CD14-positive monocyte (primary cell): ENCODE results near the gene COL24A1. TPM values are rescaled to one million over a fixed set of nuclear protein-coding genes. Genes with fewer than 3 reads are reported as not detected.

Experiments
- DNase-seq, 3 donors: peaks; one replicate each; pipeline ENCODE4 v3.0.0-alpha.2; 2011 to 2022
- H2AFZ ChIP-seq: 2 replicates; pipeline ENCODE4 v1.6.0; 2012; ENCODE audit warnings: mild to moderate bottlenecking, low read depth, low read length, inconsistent platforms; ENCODE audit not compliant: insufficient read depth, poor library complexity, severe bottlenecking
- H3K27ac ChIP-seq, 2 donors: 1 replicate in 1 of 2; 2 replicates in 1 of 2; pipeline ENCODE4 v1.5.1; 2012 to 2013; ENCODE audit warnings: low read length in 2 of 2, control low read depth in 1 of 2, inconsistent platforms in 1 of 2, low read depth in 1 of 2, mild to moderate bottlenecking in 1 of 2
- H3K27me3 ChIP-seq, 2 donors: one replicate each; pipeline versions ENCODE4 v1.6.0 to v1.6.1; 2011 to 2013; ENCODE audit warnings: low read length in 2 of 2; ENCODE audit not compliant: control insufficient read depth in 2 of 2, insufficient read depth in 2 of 2
- H3K36me3 ChIP-seq, 2 donors: replicated peaks in 1 of 2; 1 replicate in 1 of 2; 2 replicates in 1 of 2; pipeline versions ENCODE4 v1.5.1 to v1.6.1; 2012 to 2013; ENCODE audit warnings: low read length in 2 of 2, control low read depth in 1 of 2, inconsistent platforms in 1 of 2, mild to moderate bottlenecking in 1 of 2; ENCODE audit not compliant: insufficient read depth in 2 of 2, control insufficient read depth in 1 of 2
- H3K4me1 ChIP-seq, 2 donors: 1 replicate in 1 of 2; 2 replicates in 1 of 2; pipeline versions ENCODE4 v1.5.1 to v1.6.1; 2012 to 2013; ENCODE audit warnings: low read length in 2 of 2, control low read depth in 1 of 2, inconsistent platforms in 1 of 2, mild to moderate bottlenecking in 1 of 2, moderate library complexity in 1 of 2; ENCODE audit not compliant: insufficient read depth in 2 of 2, control insufficient read depth in 1 of 2
- H3K4me2 ChIP-seq: replicated peaks from 2 replicates; pipeline ENCODE3; 2012; ENCODE audit warnings: low read length, moderate library complexity, mild to moderate bottlenecking; ENCODE audit not compliant: poor library complexity, severe bottlenecking; ENCODE audit errors: extremely low read depth
- H3K4me3 ChIP-seq, 3 experiments: fragments of 200-600 bp in 1 of 3; sonication (generic) in 1 of 3; replicated peaks in 1 of 3; 1 replicate in 2 of 3; 2 replicates in 1 of 3; pipeline ENCODE4 v1.5.1; 2011 to 2013; ENCODE audit warnings: low read length in 3 of 3, mild to moderate bottlenecking in 3 of 3, control low read depth in 2 of 3, low read depth in 2 of 3, inconsistent platforms in 1 of 3, moderate library complexity in 1 of 3
- H3K79me2 ChIP-seq: 2 replicates; pipeline ENCODE4 v1.6.0; 2012; ENCODE audit warnings: mild to moderate bottlenecking, control low read depth, inconsistent platforms, low read length, moderate library complexity; ENCODE audit not compliant: insufficient read depth
- H3K9ac ChIP-seq: 2 replicates; pipeline ENCODE4 v1.6.0; 2017; ENCODE audit warnings: low read length, mild to moderate bottlenecking; ENCODE audit not compliant: insufficient read depth, poor library complexity, severe bottlenecking
- H3K9me3 ChIP-seq, 2 donors: replicated peaks in 1 of 2; 1 replicate in 1 of 2; 2 replicates in 1 of 2; pipeline versions ENCODE4 v1.5.1 to v1.6.1; 2012 to 2013; ENCODE audit warnings: low read length in 2 of 2, control low read depth in 1 of 2; ENCODE audit not compliant: control insufficient read depth in 1 of 2, insufficient read depth in 1 of 2
- H4K20me1 ChIP-seq: 2 replicates; pipeline ENCODE4 v1.6.0; 2012; ENCODE audit warnings: mild to moderate bottlenecking, low read length, control low read depth, moderate library complexity; ENCODE audit not compliant: insufficient read depth
- H3K27ac Mint-ChIP-seq, 7 donors: one replicate each; pipeline ENCODE4 v1.8.0; 2020; ENCODE audit warnings: mild to moderate bottlenecking in 7 of 7, mixed read lengths in 7 of 7, moderate library complexity in 6 of 7, inconsistent platforms in 2 of 7
- H3K27me3 Mint-ChIP-seq, 3 donors: one replicate each; pipeline ENCODE4 v1.8.0; 2021 to 2022; ENCODE audit warnings: low read depth in 3 of 3, mild to moderate bottlenecking in 3 of 3, mixed read lengths in 3 of 3, moderate library complexity in 3 of 3, inconsistent platforms in 1 of 3
- H3K36me3 Mint-ChIP-seq, 2 donors: one replicate each; pipeline ENCODE4 v1.8.0; 2020; ENCODE audit warnings: mixed read lengths in 2 of 2, inconsistent platforms in 1 of 2, mild to moderate bottlenecking in 1 of 2
- H3K4me1 Mint-ChIP-seq: one replicate; pipeline ENCODE4 v1.8.0; 2020; ENCODE audit warnings: mild to moderate bottlenecking, mixed read lengths
- H3K4me3 Mint-ChIP-seq, 2 donors: one replicate each; pipeline ENCODE4 v1.8.0; 2020; ENCODE audit warnings: mild to moderate bottlenecking in 2 of 2, mixed read lengths in 2 of 2, moderate library complexity in 1 of 2
- H3K9me3 Mint-ChIP-seq, 7 donors: one replicate each; pipeline ENCODE4 v1.8.0; 2020 to 2022; ENCODE audit warnings: mixed read lengths in 7 of 7, mild to moderate bottlenecking in 6 of 7, moderate library complexity in 6 of 7, inconsistent platforms in 2 of 7
- CTCF ChIP-seq: fragments of 200-600 bp; IDR thresholded peaks from one replicate; pipeline ENCODE4 v1.8.0; 2022; ENCODE audit warnings: antibody characterized with exemption, mild to moderate bottlenecking
- WGBS: methylation state at CpG from one replicate; pipeline ENCODE4 v1.1.5; 2013; ENCODE audit warnings: missing lambda C conversion rate; ENCODE audit not compliant: insufficient coverage; 5-methylcytosine and 5-hydroxymethylcytosine counted together
- intact Hi-C, 2 donors: fragments of 100-400 bp; cut with micrococcal nuclease; formaldehyde crosslinking; loops; one replicate each; pipeline versions ENCODE4 v1.15.0 to v1.15.1; 2023
- polyA plus RNA-seq, 3 donors: library from polyadenylated mRNA; depleted of rRNA in 1 of 3; unstranded in 2 of 3; stranded (reverse) in 1 of 3; fragments of 300-500 nt in 2 of 3; fragments of >200 nt in 1 of 3; fragmentation: Illumina TruSeq in 2 of 3; gene quantifications; 1 replicate in 2 of 3; 2 replicates in 1 of 3; pipeline ENCODE4 v1.2.3, GENCODE V29; 2012 to 2021

Gene COL24A1
- polyA plus RNA-seq, 3 donors, result 0.05 to 0.13 TPM; not detected in 1

- H3K27me3 Mint-ChIP-seq, result no peaks in the 10 kb centered on the region
- Histone ChIP-seq H2AFZ (no peak overlapping the region), H4K20me1 (no peaks in the 10 kb centered on the region), H3K9me3 (no peaks in the 10 kb centered on the region), H3K4me1 (no peaks in the 10 kb centered on the region), H3K9ac (no peak overlapping the region), H3K4me2 (no peak overlapping the region), H3K79me2 (no peaks in the 10 kb centered on the region), H3K36me3 (no peaks in the 10 kb centered on the region), H3K4me3 (no peak overlapping the region), H3K27me3 (no peaks in the 10 kb centered on the region), H3K27ac (no peak overlapping the region)
- 89% methylated on average over 3 of the region's 4 CpGs for WGBS
- no peak overlapping the region for H3K27ac Mint-ChIP-seq
- no peak for TF ChIP-seq CTCF
- DNase-seq, result no peak
- intact Hi-C loops, result no loop called here
- H3K4me3 Mint-ChIP-seq, result no peak overlapping the region
- H3K4me1 Mint-ChIP-seq, result no peaks in the 10 kb centered on the region
- peaks cover 0 to under 1% of the 10 kb centered on the region in 2 donors for H3K36me3 Mint-ChIP-seq
- peaks cover 0 to 3% (median 0%) of the 10 kb centered on the region in 7 donors for H3K9me3 Mint-ChIP-seq
Measured at GRCh38 chr1:85822696-85823095, 333.9 kb downstream of the COL24A1 start.

GRCh38 chr1:85818371-85818770 is 338.2 kb downstream of the COL24A1 start:
- Histone ChIP-seq H3K9me3 (no peaks in the 10 kb centered on the region), H3K27me3 (no peaks in the 10 kb centered on the region), H3K4me2 (no peak overlapping the region), H3K4me3 (no peak overlapping the region), H3K36me3 (no peaks in the 10 kb centered on the region), H4K20me1 (no peaks in the 10 kb centered on the region), H3K27ac (no peak overlapping the region), H3K9ac (no peak overlapping the region), H3K79me2 (no peaks in the 10 kb centered on the region), H3K4me1 (no peaks in the 10 kb centered on the region), H2AFZ (no peak overlapping the region)
- TF ChIP-seq CTCF, result no peak
- no peaks in the 10 kb centered on the region for H3K4me1 Mint-ChIP-seq
- no peak for DNase-seq
- H3K27ac Mint-ChIP-seq, result no peak overlapping the region
- WGBS, result 100% methylated on average over 1 of the region's 2 CpGs
- H3K4me3 Mint-ChIP-seq, result no peak overlapping the region
- peaks cover 0 to 3% (median 1%) of the 10 kb centered on the region in 7 donors for H3K9me3 Mint-ChIP-seq
- no peaks in the 10 kb centered on the region for H3K27me3 Mint-ChIP-seq
- intact Hi-C loops, result no loop called here
- peaks cover 0 to 3% of the 10 kb centered on the region in 2 donors for H3K36me3 Mint-ChIP-seq
